ENCODE results near the gene SOX15.

Gene SOX15

GRCh38 chr17:7560172-7561027 lies 29.5 kb downstream of the SOX15 start (continued):
- TF ChIP-seq ZNF433 (tag by site-specific recombination; IDR thresholded peaks at IDR 0.05; ENCODE audit: low read depth) (no peak), ZBTB48 (tag by site-specific recombination; IDR thresholded peaks at IDR 0.05) (no peak), TRIM28 (IDR thresholded peaks at IDR 0.05; ENCODE audit: borderline replicate concordance, low read length) (no peak), ZNF223 (tag by site-specific recombination; IDR thresholded peaks at IDR 0.05) (no peak), ZNF10 (tag by site-specific recombination; IDR thresholded peaks at IDR 0.05) (peak; percentile 69), ZNF664 (tag by site-specific recombination; IDR thresholded peaks at IDR 0.05) (no peak), REST (tag by site-specific recombination; IDR thresholded peaks at IDR 0.05) (no peak), ZNF48 (tag by site-specific recombination; IDR thresholded peaks at IDR 0.05) (no peak), ZNF416 (tag by site-specific recombination; IDR thresholded peaks at IDR 0.05) (no peak), ZNF707 (tag by site-specific recombination; IDR thresholded peaks at IDR 0.05) (no peak), ZNF571 (tag by site-specific recombination; IDR thresholded peaks at IDR 0.05) (no peak), ZNF350 (tag by site-specific recombination; IDR thresholded peaks at IDR 0.05) (no peak), ZNF114 (tag by site-specific recombination; IDR thresholded peaks at IDR 0.05) (no peak), ZNF530 (tag by site-specific recombination; IDR thresholded peaks at IDR 0.05; ENCODE audit: low read depth) (no peak), BCL11B (tag by site-specific recombination; IDR thresholded peaks at IDR 0.05; ENCODE audit: low read depth) (no peak), ZNF623 (tag by site-specific recombination; IDR thresholded peaks at IDR 0.05) (no peak), ZNF514 (tag by site-specific recombination; IDR thresholded peaks at IDR 0.05) (no peak), ZNF747 (tag by site-specific recombination; IDR thresholded peaks at IDR 0.05) (no peak), ZNF19 (tag by site-specific recombination; IDR thresholded peaks at IDR 0.05; ENCODE audit: low read depth) (no peak), IKZF3 (tag by site-specific recombination; IDR thresholded peaks at IDR 0.05) (no peak; the same call in 1 of the 2 replicates), ZNF155 (tag by site-specific recombination; IDR thresholded peaks at IDR 0.05) (no peak), ZNF785 (tag by site-specific recombination; IDR thresholded peaks at IDR 0.05) (no peak), ZNF513 (tag by site-specific recombination; IDR thresholded peaks at IDR 0.05) (no peak), ZNF639 (tag by site-specific recombination; IDR thresholded peaks at IDR 0.05) (no peak), GLIS1 (tag by site-specific recombination; IDR thresholded peaks at IDR 0.05) (no peak), ZNF629 (tag by site-specific recombination; IDR thresholded peaks at IDR 0.05) (no peak), ZBTB1 (tag by site-specific recombination; IDR thresholded peaks at IDR 0.05) (no peak), ZBTB26 (tag by site-specific recombination; optimal IDR thresholded peaks at IDR 0.05) (no peak), ZNF362 (tag by site-specific recombination; IDR thresholded peaks at IDR 0.05) (no peak), ZBTB21 (tag by site-specific recombination; IDR thresholded peaks at IDR 0.05) (no peak), ZBTB6 (tag by site-specific recombination; IDR thresholded peaks at IDR 0.05) (no peak), SALL2 (tag by site-specific recombination; IDR thresholded peaks at IDR 0.05; ENCODE audit: borderline replicate concordance) (no peak)
